ENCODE data around the gene IGLL5. TPM values are rescaled to one million over a fixed set of nuclear protein-coding genes. Genes with fewer than 3 reads are reported as not detected.

The IGLL5 gene
- total RNA-seq, 1 donor from 2014 or later, result not detected

- Mint-ChIP-seq H3K27me3 (ENCODE audit: unreplicated experiment) (peaks cover 14% of the 10 kb centered on the region), H3K27ac (ENCODE audit: unreplicated experiment) (no peak overlapping the region), H3K36me3 (ENCODE audit: unreplicated experiment) (no peaks in the 10 kb centered on the region), H3K4me3 (ENCODE audit: unreplicated experiment) (no peak overlapping the region), H3K9me3 (ENCODE audit: unreplicated experiment) (no peaks in the 10 kb centered on the region), H3K4me1 (ENCODE audit: unreplicated experiment) (no peaks in the 10 kb centered on the region)
- no peak for DNase-seq (ENCODE audit: extremely low spot score, unreplicated experiment)
- no peak for TF ChIP-seq CTCF (IDR thresholded peaks at IDR 0.05)
Observed at GRCh38 chr22:22909605-22910271, 22.1 kb downstream of the IGLL5 start.

- H3K9me3 Mint-ChIP-seq (ENCODE audit: unreplicated experiment), result no peaks in the 10 kb centered on the region
Observed at GRCh38 chr22:22910272-22911240, 22.9 kb downstream of the IGLL5 start.

GRCh38 chr22:22911327-22912134, 23.9 kb downstream of the IGLL5 start:
- no peak for DNase-seq (ENCODE audit: extremely low spot score, unreplicated experiment)
- H3K27me3 Mint-ChIP-seq (ENCODE audit: unreplicated experiment), result peaks cover 15% of the 10 kb centered on the region
- no peaks in the 10 kb centered on the region for H3K9me3 Mint-ChIP-seq (ENCODE audit: unreplicated experiment)
- H3K4me1 Mint-ChIP-seq (ENCODE audit: unreplicated experiment), result no peaks in the 10 kb centered on the region
- H3K4me3 Mint-ChIP-seq (ENCODE audit: unreplicated experiment), result no peak overlapping the region
- TF ChIP-seq CTCF (IDR thresholded peaks at IDR 0.05), result no peak
- H3K36me3 Mint-ChIP-seq (ENCODE audit: unreplicated experiment), result no peaks in the 10 kb centered on the region
- no peak overlapping the region for H3K27ac Mint-ChIP-seq (ENCODE audit: unreplicated experiment)

More at GRCh38 chr22:22910272-22911240, 22.9 kb downstream of the IGLL5 start:
- Mint-ChIP-seq H3K36me3 (ENCODE audit: unreplicated experiment) (no peaks in the 10 kb centered on the region), H3K27me3 (ENCODE audit: unreplicated experiment) (peaks cover 14% of the 10 kb centered on the region), H3K4me3 (ENCODE audit: unreplicated experiment) (no peak overlapping the region), H3K27ac (ENCODE audit: unreplicated experiment) (no peak overlapping the region), H3K4me1 (ENCODE audit: unreplicated experiment) (no peaks in the 10 kb centered on the region)
- TF ChIP-seq CTCF (IDR thresholded peaks at IDR 0.05), result no peak
- no peak for DNase-seq (ENCODE audit: extremely low spot score, unreplicated experiment)

GRCh38 chr22:22912135-22912987, 24.7 kb downstream of the IGLL5 start:
- H3K27ac Mint-ChIP-seq (ENCODE audit: unreplicated experiment), result no peak overlapping the region
- DNase-seq (ENCODE audit: extremely low spot score, unreplicated experiment), result no peak
- H3K4me3 Mint-ChIP-seq (ENCODE audit: unreplicated experiment), result no peak overlapping the region
- H3K4me1 Mint-ChIP-seq (ENCODE audit: unreplicated experiment), result no peaks in the 10 kb centered on the region
- H3K36me3 Mint-ChIP-seq (ENCODE audit: unreplicated experiment), result no peaks in the 10 kb centered on the region
- no peak for TF ChIP-seq CTCF (IDR thresholded peaks at IDR 0.05)
- H3K27me3 Mint-ChIP-seq (ENCODE audit: unreplicated experiment), result peaks cover 17% of the 10 kb centered on the region
- H3K9me3 Mint-ChIP-seq (ENCODE audit: unreplicated experiment), result no peaks in the 10 kb centered on the region

Data from osteocyte (in vitro differentiated cells).